Endothelial cell of umbilical vein (primary cell): ENCODE results near the gene GSTO1. TPM values are rescaled to one million over a fixed set of nuclear protein-coding genes. Genes with fewer than 3 reads are reported as not detected.

Experiments used
- BruUV-seq: library from RNA; stranded (reverse); fragments of 400-500 nt; replicated peaks from 2 replicates; lab custom pipeline; 2021; lab: Mats Ljungman, UMichigan
- CTCF ChIA-PET: fragments of 300-600, 350-600 bp; sonication (Branson Sonifier 250); formaldehyde crosslinking; loops from one replicate; lab custom pipeline; 2021; ENCODE audit warnings: antibody characterized with exemption, inconsistent platforms; lab: Charles Lee
- POLR2A ChIA-PET: fragments of 300-600, 350-600 bp; sonication (Branson Sonifier 250); formaldehyde crosslinking; loops from one replicate; lab custom pipeline; 2021; ENCODE audit warnings: antibody characterized with exemption, inconsistent platforms; lab: Charles Lee
- DNase-seq: peaks from one replicate; pipeline ENCODE4 v3.0.0-alpha.2; 2011; ENCODE audit warnings: low read depth, low spot score
- FAIRE-seq: peaks from 2 replicates; lab custom pipeline; 2011; peaks lifted over from hg19 to GRCh38; lab: Jason Lieb, UNC
- H2AFZ ChIP-seq: 2 replicates; pipeline ENCODE4 v1.6.0; 2012; ENCODE audit warnings: low read depth, low read length, control low read depth, inconsistent platforms
- H3K27ac ChIP-seq: 2 replicates; pipeline ENCODE4 v1.5.1; 2011; ENCODE audit warnings: low read depth, mild to moderate bottlenecking, control low read depth, low read length, moderate library complexity; ENCODE audit not compliant: insufficient read depth
- H3K27me3 ChIP-seq, 2 experiments: 2 replicates each; pipeline versions ENCODE4 v1.6.0 to v1.6.1; 2011; ENCODE audit warnings: low read length in 2 of 2, mixed read lengths in 1 of 2; ENCODE audit not compliant: control insufficient read depth in 2 of 2, insufficient read depth in 2 of 2
- H3K36me3 ChIP-seq, 2 experiments: 2 replicates in 1 of 2; 3 replicates in 1 of 2; pipeline ENCODE4 v1.5.1; 2011; ENCODE audit warnings: low read length in 2 of 2, mild to moderate bottlenecking in 1 of 2, moderate library complexity in 1 of 2; ENCODE audit not compliant: control insufficient read depth in 2 of 2, insufficient read depth in 2 of 2; ENCODE audit errors: extremely low read depth in 1 of 2
- H3K4me1 ChIP-seq: 3 replicates; pipeline ENCODE4 v1.5.1; 2011; ENCODE audit warnings: mild to moderate bottlenecking, low read length; ENCODE audit not compliant: control insufficient read depth, insufficient read depth; ENCODE audit errors: extremely low read depth
- H3K4me2 ChIP-seq: 2 replicates; pipeline ENCODE4 v1.6.1; 2011; ENCODE audit warnings: low read length, control low read depth, mixed read lengths; ENCODE audit not compliant: insufficient read depth
- H3K4me3 ChIP-seq, 3 experiments: fragments of 200-600 bp in 1 of 3; sonication (generic), shearing (Covaris generic) in 1 of 3; replicated peaks in 1 of 3; 2 replicates each; pipeline ENCODE4 v1.5.1; 2011 to 2016; ENCODE audit warnings: control low read depth in 3 of 3, low read length in 3 of 3, mild to moderate bottlenecking in 2 of 3, inconsistent platforms in 1 of 3, low read depth in 1 of 3, moderate library complexity in 1 of 3; ENCODE audit not compliant: insufficient read depth in 1 of 3
- H3K79me2 ChIP-seq: 2 replicates; pipeline ENCODE4 v1.6.0; 2012; ENCODE audit warnings: low read length, inconsistent platforms; ENCODE audit not compliant: control insufficient read depth, insufficient read depth
- H3K9ac ChIP-seq: replicated peaks from 2 replicates; pipeline ENCODE3; 2011; ENCODE audit warnings: low read length, control low read depth; ENCODE audit not compliant: insufficient read depth; ENCODE audit errors: extremely low read depth
- H3K9me1 ChIP-seq: replicated peaks from 3 replicates; pipeline ENCODE4 v1.6.0; 2011; ENCODE audit warnings: mild to moderate bottlenecking, low read length; ENCODE audit not compliant: control insufficient read depth, insufficient read depth; ENCODE audit errors: extremely low read depth
- H3K9me3 ChIP-seq: replicated peaks from 2 replicates; pipeline ENCODE4 v1.5.1; 2012; ENCODE audit warnings: low read length, inconsistent platforms; ENCODE audit not compliant: control insufficient read depth, insufficient read depth
- H4K20me1 ChIP-seq: replicated peaks from 2 replicates; pipeline ENCODE3; 2011; ENCODE audit warnings: mild to moderate bottlenecking, low read length; ENCODE audit not compliant: control insufficient read depth, insufficient read depth; ENCODE audit errors: extremely low read depth
- EZH2 ChIP-seq: IDR thresholded peaks from 2 replicates; pipeline ENCODE4 v1.6.1; 2012; ENCODE audit warnings: borderline replicate concordance, low read depth, mild to moderate bottlenecking, moderate library complexity, low read length, inconsistent platforms; ENCODE audit not compliant: severe bottlenecking
- FOS ChIP-seq: IDR thresholded peaks from 2 replicates; pipeline ENCODE4 v1.6.1; 2011; ENCODE audit warnings: mild to moderate bottlenecking, low read length, moderate library complexity, borderline replicate concordance; ENCODE audit not compliant: insufficient read depth
- GATA2 ChIP-seq: IDR thresholded peaks from 2 replicates; pipeline ENCODE4 v1.7.0; 2011; ENCODE audit warnings: low read depth, mild to moderate bottlenecking, moderate library complexity, mixed read lengths, low read length; ENCODE audit not compliant: insufficient read length, insufficient read depth
- JUN ChIP-seq: IDR thresholded peaks from 2 replicates; pipeline ENCODE4 v1.6.1; 2011; ENCODE audit warnings: borderline replicate concordance, low read depth; ENCODE audit not compliant: insufficient read length, insufficient read depth
- POLR2A ChIP-seq: IDR thresholded peaks from 2 replicates; pipeline ENCODE4 v1.6.1; 2012; ENCODE audit warnings: low read depth, mild to moderate bottlenecking, control low read depth, low read length
- POLR2AphosphoS5 ChIP-seq: IDR thresholded peaks from 2 replicates; pipeline ENCODE4 v1.6.1; 2012; ENCODE audit warnings: low read depth, mild to moderate bottlenecking, control low read depth, low read length, moderate library complexity; ENCODE audit not compliant: insufficient read depth
- dilution Hi-C: fragments of 300-500 bp; cut with MboI; formaldehyde crosslinking; loops from one replicate; pipeline ENCODE4 v1.15.0; 2019; ENCODE audit warnings: low sequenced_read_pairs; ENCODE audit not compliant: extremely low pct_ligation_motif_present
- intact Hi-C: fragments of 100-400 bp; cut with micrococcal nuclease; formaldehyde crosslinking; loops from one replicate; pipeline ENCODE4 v1.10.0; 2022
- polyA plus RNA-seq, 4 experiments: library from polyadenylated mRNA; depleted of rRNA in 3 of 4; stranded (reverse) in 3 of 4; unstranded in 1 of 4; fragments of >200 nt; gene quantifications; 2 replicates each; pipeline versions ENCODE4 v1.2.1 to v1.2.3, GENCODE V29; 2011 to 2012; ENCODE audit warnings: missing spikeins in 1 of 4
- total RNA-seq: library from RNA; stranded (reverse); gene quantifications from 2 replicates; pipeline ENCODE4 v1.2.3, GENCODE V29; 2021
- TF ChIP-seq, protein P1 (sequence below): IDR thresholded peaks from 2 replicates; pipeline ENCODE4 v1.6.1; 2011; ENCODE audit not compliant: insufficient read depth, insufficient read length
- TF ChIP-seq, protein P2 (sequence below), 2 donors: IDR thresholded peaks; 1 replicate in 1 of 2; 2 replicates in 1 of 2; pipeline ENCODE4 v1.5.1; 2011; ENCODE audit warnings: low read length in 2 of 2, mild to moderate bottlenecking in 2 of 2, moderate library complexity in 2 of 2, control low read depth in 1 of 2, inconsistent platforms in 1 of 2, low read depth in 1 of 2; ENCODE audit not compliant: insufficient read depth in 1 of 2; ENCODE audit errors: extremely low read depth in 1 of 2

The GSTO1 gene
- total and polyA plus RNA-seq, 2 donors (not counting 3 experiments of a cell fraction or from before 2014, with no cell fraction given): 124 to 211 TPM

DNA sequence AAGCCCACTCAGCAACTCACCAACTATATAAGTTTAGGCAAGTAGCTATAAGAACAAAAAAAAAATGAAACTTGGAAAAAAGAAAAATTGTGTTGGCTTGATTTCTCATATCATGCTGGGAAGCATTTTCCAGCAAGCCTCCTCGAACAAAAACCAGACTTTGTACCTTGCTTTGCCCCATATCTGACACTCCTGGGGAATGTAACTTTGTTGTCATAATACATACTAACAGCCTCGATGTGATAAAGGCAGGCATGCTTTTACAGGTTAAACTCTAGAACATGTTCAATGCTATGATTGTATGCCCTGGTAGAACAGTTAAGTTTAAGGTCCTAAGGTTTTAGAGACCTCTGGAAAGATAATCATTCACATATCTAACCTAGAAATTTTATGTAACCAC is 34.2 kb upstream of the GSTO1 start:
- Histone ChIP-seq H3K4me1 (no peaks in the 10 kb centered on the region), H3K9ac (no peak overlapping the region), H3K27ac (no peak overlapping the region), H3K27me3 (peaks cover 5 to 12% of the 10 kb centered on the region in 2 experiments), H3K9me3 (no peaks in the 10 kb centered on the region), H3K4me3 (no peak overlapping the region), H3K9me1 (no peaks in the 10 kb centered on the region), H2AFZ (no peak overlapping the region), H3K4me2 (no peak overlapping the region), H4K20me1 (no peaks in the 10 kb centered on the region), H3K36me3 (no peaks in the 10 kb centered on the region), H3K79me2 (no peaks in the 10 kb centered on the region)
- POLR2A ChIA-PET: no interaction called here
- dilution Hi-C loops (no loop called here), intact Hi-C loops (no loop called here)
- BruUV-seq: no TSS peak
- CTCF ChIA-PET: no interaction called here
- no peak for TF ChIP-seq EZH2
- DNase-seq: no peak
- no peak for FAIRE-seq

DNA sequence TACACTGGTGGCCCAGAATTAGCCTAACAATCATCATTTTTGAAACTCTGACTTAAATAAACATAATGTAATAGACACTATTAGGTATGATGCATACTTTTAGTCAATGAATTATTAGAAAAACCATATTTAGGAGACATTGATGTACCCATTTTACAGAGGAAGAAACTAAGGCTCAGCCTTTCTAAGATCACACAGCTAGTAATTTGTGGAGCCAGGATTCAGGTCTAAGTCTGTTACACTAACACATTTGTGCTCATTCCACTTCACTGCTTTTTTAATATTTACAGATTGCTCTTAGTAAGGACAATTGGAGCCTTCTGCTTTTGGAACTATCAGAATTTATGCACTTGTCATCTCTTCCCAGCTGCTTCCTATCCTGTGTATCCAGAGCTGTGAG is 31.4 kb upstream of the GSTO1 start:
- Histone ChIP-seq H3K9me1 (no peaks in the 10 kb centered on the region), H2AFZ (no peak overlapping the region), H3K9ac (no peak overlapping the region), H3K27ac (no peak overlapping the region), H3K79me2 (no peaks in the 10 kb centered on the region), H3K4me2 (no peak overlapping the region), H3K4me3 (no peak overlapping the region), H3K36me3 (no peaks in the 10 kb centered on the region), H4K20me1 (no peaks in the 10 kb centered on the region), H3K4me1 (no peaks in the 10 kb centered on the region), H3K27me3 (peaks cover 11 to 13% of the 10 kb centered on the region in 2 experiments), H3K9me3 (no peaks in the 10 kb centered on the region)
- DNase-seq (no peak), FAIRE-seq (no peak)
- dilution Hi-C loops: no loop called here
- intact Hi-C loops: no loop called here
- ChIA-PET POLR2A (no interaction called here), CTCF (interaction anchor here (0.9 kb wide), 1 partner anchor 12 kb away, joined by 3 read pairs; no protein-coding TSS in a partner anchor)
- TF ChIP-seq POLR2AphosphoS5 (no peak), GATA2 (no peak), FOS (no peak), POLR2A (no peak), JUN (no peak)
- TF ChIP-seq, protein P1, sequence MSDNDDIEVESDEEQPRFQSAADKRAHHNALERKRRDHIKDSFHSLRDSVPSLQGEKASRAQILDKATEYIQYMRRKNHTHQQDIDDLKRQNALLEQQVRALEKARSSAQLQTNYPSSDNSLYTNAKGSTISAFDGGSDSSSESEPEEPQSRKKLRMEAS: no peak
- TF ChIP-seq, protein P2, sequence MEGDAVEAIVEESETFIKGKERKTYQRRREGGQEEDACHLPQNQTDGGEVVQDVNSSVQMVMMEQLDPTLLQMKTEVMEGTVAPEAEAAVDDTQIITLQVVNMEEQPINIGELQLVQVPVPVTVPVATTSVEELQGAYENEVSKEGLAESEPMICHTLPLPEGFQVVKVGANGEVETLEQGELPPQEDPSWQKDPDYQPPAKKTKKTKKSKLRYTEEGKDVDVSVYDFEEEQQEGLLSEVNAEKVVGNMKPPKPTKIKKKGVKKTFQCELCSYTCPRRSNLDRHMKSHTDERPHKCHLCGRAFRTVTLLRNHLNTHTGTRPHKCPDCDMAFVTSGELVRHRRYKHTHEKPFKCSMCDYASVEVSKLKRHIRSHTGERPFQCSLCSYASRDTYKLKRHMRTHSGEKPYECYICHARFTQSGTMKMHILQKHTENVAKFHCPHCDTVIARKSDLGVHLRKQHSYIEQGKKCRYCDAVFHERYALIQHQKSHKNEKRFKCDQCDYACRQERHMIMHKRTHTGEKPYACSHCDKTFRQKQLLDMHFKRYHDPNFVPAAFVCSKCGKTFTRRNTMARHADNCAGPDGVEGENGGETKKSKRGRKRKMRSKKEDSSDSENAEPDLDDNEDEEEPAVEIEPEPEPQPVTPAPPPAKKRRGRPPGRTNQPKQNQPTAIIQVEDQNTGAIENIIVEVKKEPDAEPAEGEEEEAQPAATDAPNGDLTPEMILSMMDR (IDR thresholded peaks at IDR 0.05; ENCODE audit: extremely low read depth in 1 of 2, insufficient read depth in 1 of 2, low read depth in 1 of 2, low read length in 2 of 2): no peak
- BruUV-seq: no TSS peak
